Small intestine (tissue), 7 donors: Measurements from ENCODE around the gene FRY. TPM values are rescaled to one million over a fixed set of nuclear protein-coding genes. Genes with fewer than 3 reads are reported as not detected.

Experiments
- DNase-seq, 2 donors: peaks; one replicate each; pipeline versions ENCODE4 v3.0.0 to v3.0.0-alpha.2; 2013
- FAIRE-seq: peaks from 2 replicates; lab custom pipeline; 2012; peaks lifted over from hg19 to GRCh38; lab: Jason Lieb, UNC
- H3K27ac ChIP-seq, 3 donors: one replicate each; pipeline ENCODE4 v1.5.1; 2013; ENCODE audit warnings: low read length in 2 of 3, mild to moderate bottlenecking in 2 of 3, control low read depth in 1 of 3, inconsistent platforms in 1 of 3, low read depth in 1 of 3, moderate library complexity in 1 of 3
- H3K27me3 ChIP-seq, 3 donors: one replicate each; pipeline ENCODE4 v1.6.1; 2013; ENCODE audit warnings: low read length in 3 of 3, inconsistent platforms in 1 of 3; ENCODE audit not compliant: control insufficient read depth in 3 of 3, insufficient read depth in 3 of 3
- H3K36me3 ChIP-seq, 3 donors: one replicate each; pipeline ENCODE4 v1.6.1; 2013; ENCODE audit warnings: low read length in 3 of 3, inconsistent platforms in 1 of 3, low read depth in 1 of 3, mild to moderate bottlenecking in 1 of 3, moderate library complexity in 1 of 3; ENCODE audit not compliant: control insufficient read depth in 3 of 3, insufficient read depth in 2 of 3
- H3K4me1 ChIP-seq, 3 donors: one replicate each; pipeline ENCODE4 v1.6.1; 2013; ENCODE audit warnings: low read length in 2 of 3, inconsistent platforms in 1 of 3, low read depth in 1 of 3, mild to moderate bottlenecking in 1 of 3, moderate library complexity in 1 of 3; ENCODE audit not compliant: control insufficient read depth in 3 of 3, insufficient read depth in 2 of 3
- H3K4me3 ChIP-seq, 3 donors: one replicate each; pipeline ENCODE4 v1.5.1; 2013; ENCODE audit warnings: low read length in 3 of 3, control low read depth in 1 of 3, inconsistent platforms in 1 of 3, low read depth in 1 of 3, mild to moderate bottlenecking in 1 of 3, moderate library complexity in 1 of 3
- H3K9me3 ChIP-seq, 2 donors: one replicate each; pipeline ENCODE4 v1.6.1; 2013; ENCODE audit warnings: low read depth in 1 of 2, low read length in 1 of 2; ENCODE audit not compliant: control insufficient read depth in 2 of 2, insufficient read depth in 1 of 2
- WGBS, 3 donors: extraction: QIAGEN DNeasy Blood & Tissue Kit; methylation state at CpG; one replicate each; pipeline ENCODE4 v1.1.7; 2013; 5-methylcytosine and 5-hydroxymethylcytosine counted together
- polyA plus RNA-seq, 4 donors: library from polyadenylated mRNA; stranded (reverse) in 3 of 4; unstranded in 1 of 4; fragments of 200-250 nt in 3 of 4; fragments of 120-200 nt in 1 of 4; gene quantifications; one replicate each; pipeline versions ENCODE4 v1.2.1 to v1.2.3, GENCODE V29; 2013
- donor health status: healthy with polysubstance abuse.
- donor health status: control.
- donor health status: control.
- donor health status: Bipolar disorder and iron deficiency.
- donor health status: healthy.

Gene FRY
- polyA plus RNA-seq, 4 donors = 2.0 to 13.6 (median 3.6) TPM

GRCh38 chr13:32205431-32206096 is 174.0 kb downstream of the FRY start:
- Histone ChIP-seq H3K4me1 (no peaks in the 10 kb centered on the region), H3K27me3 (no peaks in the 10 kb centered on the region), H3K9me3 (no peaks in the 10 kb centered on the region), H3K4me3 (no peak overlapping the region), H3K27ac (no peak overlapping the region), H3K36me3 (no peaks in the 10 kb centered on the region)
- FAIRE-seq = no peak
- 7 to 33% (median 17%) methylated on average over 4 of the region's 4 CpGs for WGBS, 3 donors
- DNase-seq = peak; percentile 14 to 39

- FAIRE-seq = no peak
- H3K36me3 ChIP-seq = peaks cover 0 to 3% (median 0%) of the 10 kb centered on the region in 3 donors
- H3K27me3 ChIP-seq = no peaks in the 10 kb centered on the region
Measured at GRCh38 chr13:32206097-32206740, 174.6 kb downstream of the FRY start.

GRCh38 chr13:32208860-32209259 is 177.3 kb downstream of the FRY start:
- H3K27ac ChIP-seq = no peak overlapping the region
- H3K27me3 ChIP-seq = no peaks in the 10 kb centered on the region
- H3K4me1 ChIP-seq = no peaks in the 10 kb centered on the region
- no peak for DNase-seq
- H3K4me3 ChIP-seq = no peak overlapping the region
- no peak for FAIRE-seq
- H3K9me3 ChIP-seq = no peaks in the 10 kb centered on the region
- WGBS, 3 donors = 87 to 90% (median 89%) methylated on average over 13 of the region's 13 CpGs
- H3K36me3 ChIP-seq = peaks cover 0 to 4% (median 0%) of the 10 kb centered on the region in 3 donors

More at GRCh38 chr13:32206097-32206740, 174.6 kb downstream of the FRY start:
- H3K4me3 ChIP-seq = no peak overlapping the region
- no peak overlapping the region for H3K27ac ChIP-seq
- WGBS, 3 donors = 49 to 59% (median 56%) methylated on average over 5 of the region's 5 CpGs
- no peak for DNase-seq
- no peaks in the 10 kb centered on the region for H3K9me3 ChIP-seq
- H3K4me1 ChIP-seq = no peaks in the 10 kb centered on the region

GRCh38 chr13:32209652-32210051 is 178.1 kb downstream of the FRY start:
- DNase-seq (no peak), FAIRE-seq (no peak)
- Histone ChIP-seq H3K27me3 (no peaks in the 10 kb centered on the region), H3K4me1 (no peaks in the 10 kb centered on the region), H3K27ac (no peak overlapping the region), H3K9me3 (no peaks in the 10 kb centered on the region), H3K4me3 (no peak overlapping the region), H3K36me3 (peaks cover 0 to 4% (median 0%) of the 10 kb centered on the region in 3 donors)
- 89 to 99% (median 90%) methylated on average over 2 of the region's 2 CpGs for WGBS, 3 donors

- no peaks in the 10 kb centered on the region for H3K9me3 ChIP-seq
- DNase-seq = no peak
- no peak for FAIRE-seq
- no peaks in the 10 kb centered on the region for H3K4me1 ChIP-seq
- H3K27me3 ChIP-seq = no peaks in the 10 kb centered on the region
- H3K4me3 ChIP-seq = no peak overlapping the region
- peaks cover 0 to 4% (median 0%) of the 10 kb centered on the region in 3 donors for H3K36me3 ChIP-seq
- no peak overlapping the region for H3K27ac ChIP-seq
Measured at GRCh38 chr13:32210101-32210500, 178.5 kb downstream of the FRY start.

GRCh38 chr13:32211813-32212212 is 180.2 kb downstream of the FRY start:
- Histone ChIP-seq H3K4me1 (no peaks in the 10 kb centered on the region), H3K4me3 (no peak overlapping the region), H3K27ac (no peak overlapping the region), H3K36me3 (peaks cover 0 to 6% (median 0%) of the 10 kb centered on the region in 3 donors), H3K27me3 (no peaks in the 10 kb centered on the region), H3K9me3 (no peaks in the 10 kb centered on the region)
- FAIRE-seq = no peak
- 70 to 86% (median 76%) methylated on average over 3 of the region's 3 CpGs for WGBS, 3 donors
- DNase-seq = no peak

GRCh38 chr13:32212421-32212820 is 180.8 kb downstream of the FRY start:
- 52 to 91% (median 70%) methylated on average over 3 of the region's 3 CpGs for WGBS, 3 donors
- H3K36me3 ChIP-seq = peaks cover 0 to 6% (median 0%) of the 10 kb centered on the region in 3 donors
- no peak for FAIRE-seq
- no peak for DNase-seq
- H3K4me1 ChIP-seq = no peaks in the 10 kb centered on the region
- H3K9me3 ChIP-seq = no peaks in the 10 kb centered on the region
- H3K27ac ChIP-seq = no peak overlapping the region
- no peak overlapping the region for H3K4me3 ChIP-seq
- H3K27me3 ChIP-seq = no peaks in the 10 kb centered on the region

- Histone ChIP-seq H3K9me3 (no peaks in the 10 kb centered on the region), H3K27me3 (no peaks in the 10 kb centered on the region), H3K27ac (no peak overlapping the region), H3K4me3 (no peak overlapping the region), H3K4me1 (no peaks in the 10 kb centered on the region), H3K36me3 (peaks cover 0 to 6% (median 0%) of the 10 kb centered on the region in 3 donors)
- FAIRE-seq (no peak), DNase-seq (no peak)
Measured at GRCh38 chr13:32213626-32214025, 182.1 kb downstream of the FRY start.
